ENCODE data around the gene COPS3. TPM values are rescaled to one million over a fixed set of nuclear protein-coding genes. Genes with fewer than 3 reads are reported as not detected.

COPS3 gene
- total RNA-seq, 1 experiment from 2014 or later, result 113 TPM

GRCh38 chr17:17220529-17220928 is 60.5 kb downstream of the COPS3 start:
- Mint-ChIP-seq H3K4me1 (peaks cover 0 to 6% of the 10 kb centered on the region in 2 experiments; a peak in 2 of 4 replicates), H3K27ac (peak overlapping the region in 1 of 3 experiments; percentile 81; a peak in 3 of 7 replicates), H3K36me3 (ENCODE audit: insufficient read depth in 1 of 3, low read depth in 3 of 3) (peaks cover 41 to 91% (median 78%) of the 10 kb centered on the region in 3 experiments), H3K9me3 (no peaks in the 10 kb centered on the region), H3K27me3 (ENCODE audit: low read depth) (no peaks in the 10 kb centered on the region), H3K4me3 (no peak overlapping the region)
- Histone ChIP-seq H4K20me1 (ENCODE audit: control insufficient read depth, insufficient read depth, insufficient read length) (no peaks in the 10 kb centered on the region), H3K23ac (ENCODE audit: insufficient read length, low read depth, low read length) (no peak overlapping the region), H3K14ac (ENCODE audit: insufficient read depth, low read length) (no peak overlapping the region), H3K79me1 (ENCODE audit: insufficient read depth, low read depth, low read length, poor library complexity, severe bottlenecking) (no peaks in the 10 kb centered on the region), H3K4ac (ENCODE audit: low read depth, low read length) (no peak overlapping the region), H2BK15ac (ENCODE audit: low read depth, low read length) (no peak overlapping the region), H2BK20ac (ENCODE audit: low read depth, low read length, poor library complexity, severe bottlenecking) (no peak overlapping the region), H4K91ac (ENCODE audit: insufficient read length, low read depth, low read length) (no peak overlapping the region), H3K9me3 (ENCODE audit: control insufficient read depth, low read depth, low read length) (no peaks in the 10 kb centered on the region), H3K18ac (ENCODE audit: insufficient read length, low read depth, low read length) (no peak overlapping the region), H4K5ac (ENCODE audit: insufficient read length, low read depth, low read length) (no peak overlapping the region), H2AFZ (ENCODE audit: low read length) (no peak overlapping the region), H2AK5ac (ENCODE audit: insufficient read length, low read length) (no peak overlapping the region), H3K4me2 (ENCODE audit: insufficient read depth, insufficient read length, low read length) (no peak overlapping the region), H2BK120ac (ENCODE audit: low read depth, low read length, poor library complexity, severe bottlenecking) (no peak overlapping the region), H3K23me2 (ENCODE audit: insufficient read length, low read depth, low read length, poor library complexity, severe bottlenecking) (no peaks in the 10 kb centered on the region), H2BK5ac (ENCODE audit: insufficient read length, low read length) (no peak overlapping the region), H3K27ac (ENCODE audit: insufficient read length, low read depth, low read length) (no peak overlapping the region), H3K79me2 (ENCODE audit: insufficient read depth, low read length) (no peaks in the 10 kb centered on the region), H4K8ac (replicated peaks; ENCODE audit: insufficient read length, low read depth, low read length) (no peak overlapping the region), H2BK12ac (ENCODE audit: insufficient read length, low read depth, low read length) (no peak overlapping the region), H3T11ph (ENCODE audit: low read length) (no peak overlapping the region), H3K4me1 (ENCODE audit: insufficient read depth, low read length) (no peaks in the 10 kb centered on the region), H3K56ac (ENCODE audit: insufficient read length, low read depth, low read length) (no peak overlapping the region), H3K27me3 (ENCODE audit: insufficient read depth, low read length) (no peaks in the 10 kb centered on the region), H3K9ac (ENCODE audit: extremely low read depth, insufficient read length, low read length) (no peak overlapping the region)
- TF ChIP-seq, protein P1, sequence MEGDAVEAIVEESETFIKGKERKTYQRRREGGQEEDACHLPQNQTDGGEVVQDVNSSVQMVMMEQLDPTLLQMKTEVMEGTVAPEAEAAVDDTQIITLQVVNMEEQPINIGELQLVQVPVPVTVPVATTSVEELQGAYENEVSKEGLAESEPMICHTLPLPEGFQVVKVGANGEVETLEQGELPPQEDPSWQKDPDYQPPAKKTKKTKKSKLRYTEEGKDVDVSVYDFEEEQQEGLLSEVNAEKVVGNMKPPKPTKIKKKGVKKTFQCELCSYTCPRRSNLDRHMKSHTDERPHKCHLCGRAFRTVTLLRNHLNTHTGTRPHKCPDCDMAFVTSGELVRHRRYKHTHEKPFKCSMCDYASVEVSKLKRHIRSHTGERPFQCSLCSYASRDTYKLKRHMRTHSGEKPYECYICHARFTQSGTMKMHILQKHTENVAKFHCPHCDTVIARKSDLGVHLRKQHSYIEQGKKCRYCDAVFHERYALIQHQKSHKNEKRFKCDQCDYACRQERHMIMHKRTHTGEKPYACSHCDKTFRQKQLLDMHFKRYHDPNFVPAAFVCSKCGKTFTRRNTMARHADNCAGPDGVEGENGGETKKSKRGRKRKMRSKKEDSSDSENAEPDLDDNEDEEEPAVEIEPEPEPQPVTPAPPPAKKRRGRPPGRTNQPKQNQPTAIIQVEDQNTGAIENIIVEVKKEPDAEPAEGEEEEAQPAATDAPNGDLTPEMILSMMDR (conservative IDR thresholded peaks at IDR 0.05), result no peak
- no CpG with 5 or more reads among the region's 8 CpGs for WGBS (ENCODE audit: extremely low coverage, insufficient read length, low lambda C conversion rate)
- no peak for DNase-seq
